HG03175 (cell line): ENCODE results near the gene MPV17.
"Not testable (repeated sequence)": the region's sequence is repeated elsewhere in the genome, so short reads cannot be mapped to it uniquely, and the experiment has no call there.

Experiments used
- ATAC-seq: cut with Tn5 transposase; IDR thresholded peaks from one replicate; pipeline ENCODE4 v1.9.1; 2021; ENCODE audit warnings: mild to moderate bottlenecking, moderate library complexity; ENCODE audit not compliant: unreplicated experiment

Gene MPV17

DNA sequence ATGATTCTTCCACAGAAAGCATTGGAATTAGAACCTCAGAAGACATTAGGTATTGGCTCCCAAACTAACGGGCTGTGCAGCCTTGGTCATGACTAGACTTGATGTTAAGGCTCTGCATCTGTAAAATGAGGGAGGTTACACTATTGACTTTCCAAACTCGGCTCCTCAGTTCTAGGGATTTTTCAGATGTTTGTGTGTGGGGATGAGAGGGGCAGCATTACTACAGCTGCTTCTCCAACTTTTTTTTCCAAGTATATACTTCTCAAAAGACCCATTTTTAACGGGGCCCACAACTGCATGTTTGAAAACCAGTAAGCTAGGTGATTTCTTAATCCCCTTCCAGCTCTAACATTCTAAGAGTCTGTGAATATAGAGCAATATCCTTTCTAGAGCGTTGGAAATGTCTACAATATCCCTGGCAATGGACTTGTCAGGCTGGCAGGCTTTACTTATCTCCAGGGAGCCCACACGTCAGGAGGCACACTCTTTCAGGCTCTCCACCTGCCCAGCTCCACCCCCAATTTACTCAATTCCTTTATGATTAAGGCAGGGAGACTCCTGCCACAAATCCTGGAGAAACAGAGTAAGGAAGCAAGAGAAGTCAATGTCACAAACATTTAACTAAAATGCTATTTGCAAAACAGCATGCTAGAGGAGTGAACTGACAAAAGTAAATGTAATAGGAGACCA lies 844 bp upstream of the MPV17 start:
- ATAC-seq, result no peak

DNA sequence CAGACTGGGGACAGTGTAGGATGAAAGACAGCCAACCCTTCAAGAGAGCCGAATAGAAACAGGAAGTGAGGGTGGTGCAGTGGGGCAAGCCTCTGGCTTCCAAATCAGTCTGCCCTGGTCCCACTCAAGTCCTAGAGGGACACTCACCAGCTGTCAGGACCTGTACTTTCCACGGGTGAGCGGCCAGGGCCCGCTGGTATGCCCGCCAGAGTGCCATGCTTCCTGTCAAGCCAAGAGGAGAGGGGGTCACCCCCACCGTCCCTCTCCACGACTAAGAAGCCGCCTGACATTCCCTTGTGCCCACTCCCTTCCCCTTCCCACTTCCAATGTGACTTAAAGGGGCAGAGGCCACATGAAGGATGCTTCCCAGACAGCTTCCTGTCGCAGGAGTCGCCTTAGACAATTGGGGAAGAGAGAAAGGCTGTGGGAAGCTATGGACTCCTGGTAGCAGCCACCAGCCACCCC lies 564 bp downstream of the MPV17 start:
- ATAC-seq, result peak; percentile 42

DNA sequence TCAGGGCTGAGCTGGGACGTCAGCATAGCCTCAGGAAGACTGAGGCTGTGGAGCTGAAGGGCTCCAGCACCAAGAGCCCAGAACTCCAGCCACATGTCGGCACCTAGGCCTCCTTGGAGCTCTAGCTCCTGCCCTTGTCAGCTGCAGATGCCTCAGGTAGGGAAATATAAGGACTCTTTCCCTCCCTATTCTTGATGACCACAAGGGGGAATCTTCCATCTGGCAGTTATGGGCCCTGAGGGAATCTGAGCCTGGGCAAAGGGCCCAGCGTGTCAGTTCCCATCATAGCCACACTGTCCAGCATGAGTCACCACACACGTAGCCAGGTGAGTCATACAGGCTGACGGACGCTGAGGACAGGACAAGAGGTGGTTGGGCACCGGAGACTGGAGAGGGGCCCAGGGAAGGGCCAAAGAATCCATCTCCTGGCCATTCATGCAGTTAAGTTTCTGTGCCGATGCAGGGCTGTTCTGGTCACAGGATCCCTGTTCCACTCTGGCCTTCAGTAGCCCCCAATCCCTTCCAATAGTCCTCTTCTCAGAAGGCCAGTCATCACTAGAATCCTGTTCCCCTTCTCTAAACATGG lies 1.8 kb downstream of the MPV17 start:
- ATAC-seq, result no peak

DNA sequence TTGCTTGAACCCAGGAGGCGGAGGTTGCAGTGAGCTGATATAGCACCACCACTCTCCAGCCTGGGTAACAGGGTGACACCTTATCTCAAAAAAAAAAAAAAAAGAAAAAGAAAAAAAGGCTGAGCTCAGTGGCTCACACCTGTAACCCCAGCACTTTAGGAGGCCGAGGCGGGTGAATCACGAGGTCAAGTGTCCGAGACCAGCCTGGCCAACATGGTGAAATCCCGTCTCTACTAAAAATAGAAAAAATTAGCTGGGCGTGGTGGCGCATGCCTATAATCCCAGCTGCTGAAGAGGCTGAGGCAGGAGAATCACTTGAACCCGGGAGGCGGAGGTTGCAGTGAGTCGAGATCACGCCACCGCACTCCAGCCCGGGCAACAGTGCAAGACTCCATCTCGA lies 3.1 kb downstream of the MPV17 start:
- ATAC-seq, result not testable (repeated sequence)

DNA sequence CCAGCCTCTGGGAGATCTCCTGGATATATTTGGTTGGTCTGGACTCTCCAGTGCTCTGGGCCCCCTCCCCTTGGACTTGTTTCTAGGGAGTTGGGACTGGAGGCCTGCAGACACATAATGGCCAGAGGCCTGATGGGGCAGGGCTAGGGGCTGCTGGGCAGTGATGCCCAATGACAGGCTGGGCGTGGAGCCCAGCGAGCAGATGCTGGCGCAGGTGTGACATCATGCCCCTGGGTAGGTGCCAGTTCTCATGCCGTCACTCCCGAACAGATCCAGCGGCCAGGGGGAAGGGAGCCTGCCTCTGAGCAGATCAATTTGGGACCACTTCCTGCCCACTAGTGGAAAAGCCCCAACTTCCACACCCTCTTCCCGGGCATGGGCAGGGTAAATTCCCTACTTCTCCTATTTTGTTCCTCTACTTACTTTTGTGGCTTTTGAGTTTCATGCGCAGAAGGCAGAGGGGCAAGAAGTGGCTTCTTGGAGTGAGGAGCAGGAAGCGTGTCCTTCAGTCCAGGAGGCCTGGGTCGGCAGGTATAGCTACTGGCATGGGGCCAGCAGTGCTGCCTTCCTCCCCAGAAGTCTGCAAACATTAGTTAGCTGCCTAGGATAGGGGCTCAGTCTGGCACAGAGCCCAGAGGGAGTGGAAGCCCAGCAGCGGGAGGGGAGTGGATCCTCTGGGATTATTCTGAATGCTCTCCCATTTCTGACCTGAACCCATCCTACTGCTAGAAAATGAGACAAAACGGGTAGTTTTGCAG lies 6.1 kb downstream of the MPV17 start:
- no peak for ATAC-seq

DNA sequence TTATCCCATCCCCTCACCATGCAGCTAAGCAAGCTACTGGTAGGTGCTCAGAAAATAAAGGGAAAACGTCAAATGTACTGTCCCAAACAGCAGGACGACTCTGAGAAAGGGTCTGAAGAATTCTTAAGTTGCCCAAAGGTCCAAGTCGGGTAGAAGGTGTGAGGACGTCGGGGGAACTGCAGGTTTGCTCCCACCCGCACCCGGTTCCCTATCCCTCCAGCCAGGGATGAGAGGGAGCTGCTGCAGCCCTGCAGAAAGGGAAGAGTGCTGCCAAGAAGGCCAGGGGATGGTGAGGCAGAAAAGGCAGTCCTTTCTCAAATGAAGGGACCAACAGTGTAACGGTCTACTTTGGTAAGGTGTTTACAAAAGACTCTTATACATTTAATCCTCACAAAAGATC lies 7.8 kb downstream of the MPV17 start:
- no peak for ATAC-seq

DNA sequence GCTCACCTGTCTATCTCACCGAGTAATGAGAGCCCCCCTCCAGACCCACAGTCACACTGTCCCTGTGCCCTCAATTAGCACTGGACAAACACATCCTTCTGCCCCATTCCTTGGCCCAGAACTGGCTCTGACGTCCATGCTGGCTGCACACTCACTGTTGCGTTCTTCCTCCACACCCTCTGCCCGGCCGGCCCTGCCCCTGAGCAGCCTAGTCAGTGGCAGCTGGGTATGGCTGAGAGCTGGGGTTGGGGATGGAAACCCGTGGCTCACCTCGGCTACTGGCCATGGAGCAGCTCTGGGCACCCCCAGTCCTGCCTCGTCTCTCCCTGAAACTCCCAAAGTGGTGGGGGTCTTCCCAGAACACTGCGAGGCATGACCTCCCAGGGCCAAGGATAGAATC lies 8.2 kb downstream of the MPV17 start:
- no peak for ATAC-seq

DNA sequence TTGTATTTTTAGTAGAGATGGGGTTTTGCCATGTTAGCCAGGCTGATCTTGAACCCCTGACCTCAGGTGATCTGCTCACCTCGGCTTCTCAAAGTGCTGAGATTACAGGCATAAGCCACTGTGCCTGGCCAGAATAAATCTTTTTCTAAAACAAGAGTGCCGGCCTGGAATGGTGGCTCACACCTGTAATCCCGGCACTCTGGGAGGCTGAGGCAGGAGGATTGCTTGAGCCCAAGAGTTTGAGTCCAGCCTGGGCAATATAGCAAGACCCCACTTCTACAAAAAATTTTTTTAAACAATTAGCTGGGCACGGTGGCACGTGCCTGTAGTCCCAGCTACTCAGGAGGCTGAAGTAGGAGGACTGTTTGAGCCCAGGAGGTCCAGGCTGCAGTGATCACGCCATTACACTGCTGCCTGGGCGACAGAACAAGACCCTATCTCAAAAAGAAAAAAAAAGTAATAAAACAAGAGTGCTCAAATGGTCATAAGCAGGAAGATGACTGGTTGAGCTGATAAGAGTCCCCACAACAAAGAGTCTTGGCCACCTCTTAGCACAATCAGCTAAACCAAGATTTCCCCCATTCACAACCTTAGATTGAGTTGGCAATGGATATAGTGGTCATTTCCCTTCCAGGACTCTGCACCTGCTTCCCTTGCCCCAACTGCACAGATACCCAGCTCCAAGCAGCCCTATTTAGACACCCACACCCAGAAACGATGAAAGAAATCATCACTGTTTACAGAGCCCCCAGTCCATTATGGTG lies 8.8 kb downstream of the MPV17 start:
- ATAC-seq, result no peak

DNA sequence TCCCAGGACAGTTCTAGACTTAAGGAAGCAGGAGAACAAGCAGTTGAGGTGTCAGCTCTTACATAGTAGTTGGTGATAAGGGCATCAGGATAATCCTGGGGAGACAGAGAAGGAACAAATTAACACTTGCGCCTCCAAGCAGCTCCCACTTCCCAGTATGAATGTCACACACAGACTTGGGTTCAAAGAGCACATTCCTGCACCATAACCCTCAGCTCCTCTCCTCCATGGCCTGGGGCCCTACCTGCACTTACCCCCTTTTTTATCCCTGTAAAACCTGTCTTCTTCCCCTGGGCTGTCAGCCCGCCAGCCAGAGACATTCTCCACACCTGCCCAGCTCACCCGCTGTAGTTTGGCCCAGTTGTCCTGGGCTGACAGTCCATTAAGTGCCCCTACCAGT lies 10.7 kb downstream of the MPV17 start:
- ATAC-seq, result no peak

DNA sequence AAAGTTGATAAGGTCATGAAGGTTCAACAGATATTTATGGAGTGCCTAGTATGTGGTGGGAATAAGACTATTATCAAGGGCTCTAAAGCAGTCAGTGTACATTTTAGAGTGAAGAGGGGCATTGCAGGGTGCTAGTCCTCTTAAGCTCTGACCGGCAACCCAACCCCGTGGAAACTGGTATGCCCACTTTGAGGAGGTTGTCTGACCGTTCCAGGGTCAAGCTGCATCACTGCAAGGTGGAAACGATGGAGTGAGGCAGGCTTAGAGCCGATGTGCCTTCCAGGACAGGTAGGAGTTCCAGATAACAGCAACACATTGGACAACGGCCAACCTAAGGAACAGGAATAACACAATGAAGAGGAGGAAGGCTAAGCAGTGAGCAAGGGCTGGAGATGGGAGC lies 13.2 kb downstream of the MPV17 start:
- ATAC-seq, result no peak

DNA sequence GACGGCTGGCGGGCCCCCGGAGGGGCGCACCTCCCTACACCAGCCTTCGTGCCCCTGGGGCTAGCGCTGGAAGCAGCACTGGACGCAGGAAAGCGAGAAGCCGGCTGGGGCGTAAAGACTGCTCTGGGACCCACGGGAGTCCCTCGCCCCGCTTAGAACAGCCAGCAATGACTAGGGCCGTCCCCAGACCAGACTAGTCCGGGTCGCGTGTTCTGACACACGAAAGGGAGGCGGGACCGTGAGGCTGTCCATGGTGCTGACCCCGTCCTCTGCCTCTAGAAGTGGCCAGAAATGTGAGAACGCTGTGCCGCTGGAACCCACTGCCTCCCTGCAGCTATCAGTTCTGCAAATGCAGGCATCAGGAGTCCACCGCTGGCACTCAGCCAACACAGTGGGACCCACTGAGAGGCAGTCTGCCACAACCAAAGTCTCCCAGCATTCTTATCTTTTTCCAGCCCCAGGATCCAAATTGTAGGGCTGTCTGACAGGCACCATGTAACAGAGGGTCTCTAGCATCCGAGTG lies 14.5 kb downstream of the MPV17 start, which contains the start of gene UCN:
TSS of gene UCN (minus strand) at position 87 of the 523 bp plus-strand sequence. CDS start 550 bp downstream, outside the sequence.
- ATAC-seq, result no peak

DNA sequence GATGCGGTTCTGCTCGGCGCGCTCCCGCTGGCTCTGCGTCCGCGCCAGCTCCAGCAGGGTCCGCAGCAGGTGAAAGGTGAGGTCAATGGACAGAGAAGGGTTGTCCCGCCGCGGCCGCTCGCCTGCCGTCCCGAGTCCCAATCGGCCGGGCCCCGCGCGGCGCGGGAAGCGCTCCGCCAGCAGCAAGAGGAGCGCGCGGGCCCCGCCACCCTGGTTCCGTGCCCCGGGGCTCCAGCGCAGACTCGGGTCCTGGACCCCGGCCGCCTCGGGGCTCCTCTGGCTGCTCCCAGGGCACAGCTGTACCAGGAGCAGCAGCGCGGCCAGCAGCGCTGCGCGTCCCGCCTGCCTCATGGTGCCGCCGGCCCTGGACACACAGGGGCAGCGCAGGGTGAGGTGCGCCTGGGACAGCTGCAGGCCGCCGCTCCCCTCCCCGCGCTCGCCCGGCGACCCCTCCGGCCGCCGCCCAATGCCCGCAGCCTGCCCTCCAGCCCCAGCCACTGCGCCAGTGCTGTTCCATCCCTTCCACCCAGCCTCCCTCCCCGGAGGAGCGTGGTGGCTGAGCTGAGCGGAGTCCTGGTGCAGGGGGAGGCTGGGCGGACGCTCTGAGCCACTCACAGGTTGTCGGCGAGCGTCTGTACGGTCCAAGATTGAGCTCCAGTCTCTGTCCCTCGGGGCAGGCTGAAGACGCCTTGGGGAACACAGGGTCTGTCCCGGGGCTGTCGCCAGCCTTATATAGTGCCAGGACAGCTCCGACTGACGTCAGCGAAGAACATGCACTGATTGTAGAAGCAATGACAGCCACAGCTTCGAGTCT lies 15.1 kb downstream of the MPV17 start:
- ATAC-seq, result no peak

DNA sequence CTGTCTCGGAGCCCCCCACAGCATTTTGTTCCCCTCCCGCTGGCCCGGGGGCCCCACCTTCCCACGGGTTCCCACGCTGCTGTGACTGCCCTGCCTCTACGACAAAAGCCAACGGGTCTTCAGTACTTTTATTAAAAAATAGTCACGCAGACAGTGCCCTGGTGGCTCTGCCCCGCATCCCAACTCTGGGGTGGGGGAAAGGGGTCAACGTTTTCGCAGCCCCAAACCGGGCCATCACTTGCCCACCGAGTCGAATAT lies 15.7 kb downstream of the MPV17 start:
- no peak for ATAC-seq

DNA sequence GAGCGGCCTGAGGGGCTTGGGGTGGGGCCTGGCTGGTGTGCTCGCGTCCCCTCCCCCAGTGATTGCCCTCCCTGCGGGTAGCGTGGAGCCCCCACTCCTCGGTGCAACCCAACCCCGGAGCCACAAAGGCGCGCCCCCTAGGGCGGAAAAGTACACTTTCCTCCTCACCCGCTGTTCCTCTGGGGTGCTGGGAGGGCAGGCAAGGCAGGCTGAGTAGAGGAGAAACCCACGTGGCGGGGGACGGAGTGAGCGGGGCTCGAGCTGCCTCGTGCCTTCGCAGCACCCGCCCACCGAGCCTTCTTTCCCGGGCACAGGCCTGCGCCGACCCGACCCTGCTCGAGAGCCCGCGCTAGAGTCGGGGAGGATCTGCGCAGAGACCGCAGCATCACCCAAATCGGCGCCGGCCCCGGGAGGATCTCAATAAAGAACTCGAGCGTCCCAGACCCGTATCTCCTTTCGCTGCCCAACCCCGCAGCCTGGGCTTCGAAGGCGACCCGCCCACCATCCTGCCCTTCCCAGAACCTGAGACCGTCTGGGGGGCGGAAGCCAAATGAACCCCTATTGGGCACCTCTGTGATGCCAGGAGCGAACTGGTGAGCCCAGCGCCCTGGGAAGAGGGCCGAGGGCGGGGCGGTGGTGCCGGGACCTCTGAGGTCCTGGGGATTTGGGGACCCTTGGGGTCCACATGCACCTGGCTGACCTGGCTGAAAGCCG lies 16.2 kb downstream of the MPV17 start:
- ATAC-seq, result no peak

DNA sequence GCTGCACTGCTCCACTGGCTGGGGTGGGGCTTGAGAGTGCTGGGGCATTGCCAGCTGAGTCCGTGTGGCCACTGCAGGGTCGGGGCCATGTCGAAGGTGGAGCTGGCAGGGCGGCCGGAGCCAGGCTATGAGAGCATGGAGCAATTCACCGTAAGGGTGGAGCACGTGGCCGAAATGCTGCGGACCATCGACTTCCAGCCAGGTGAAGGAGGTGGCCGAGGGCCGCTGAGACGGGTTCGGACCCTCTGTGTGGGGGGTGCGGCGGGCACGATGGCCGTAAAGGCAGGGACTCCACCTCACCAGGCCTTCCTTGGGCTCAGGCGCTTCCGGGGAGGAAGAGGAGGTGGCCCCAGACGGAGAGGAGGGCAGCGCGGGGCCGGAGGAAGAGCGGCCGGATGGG lies 16.8 kb downstream of the MPV17 start:
- no peak for ATAC-seq

DNA sequence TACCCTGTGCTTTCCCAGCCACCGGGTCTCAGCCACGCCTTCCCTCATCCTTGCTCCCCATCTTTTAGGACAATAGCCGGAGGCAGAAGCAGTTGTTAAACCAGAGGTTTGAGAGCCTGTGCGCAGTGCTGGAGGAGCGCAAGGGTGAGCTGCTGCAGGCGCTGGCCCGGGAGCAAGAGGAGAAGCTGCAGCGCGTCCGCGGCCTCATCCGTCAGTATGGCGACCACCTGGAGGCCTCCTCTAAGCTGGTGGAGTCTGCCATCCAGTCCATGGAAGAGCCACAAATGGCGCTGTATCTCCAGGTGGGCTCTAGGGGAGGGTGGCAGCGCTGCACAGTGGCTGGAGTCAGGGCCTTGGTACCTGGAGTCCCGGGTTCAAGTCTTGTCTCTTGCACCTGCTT lies 17.4 kb downstream of the MPV17 start:
- no peak for ATAC-seq

DNA sequence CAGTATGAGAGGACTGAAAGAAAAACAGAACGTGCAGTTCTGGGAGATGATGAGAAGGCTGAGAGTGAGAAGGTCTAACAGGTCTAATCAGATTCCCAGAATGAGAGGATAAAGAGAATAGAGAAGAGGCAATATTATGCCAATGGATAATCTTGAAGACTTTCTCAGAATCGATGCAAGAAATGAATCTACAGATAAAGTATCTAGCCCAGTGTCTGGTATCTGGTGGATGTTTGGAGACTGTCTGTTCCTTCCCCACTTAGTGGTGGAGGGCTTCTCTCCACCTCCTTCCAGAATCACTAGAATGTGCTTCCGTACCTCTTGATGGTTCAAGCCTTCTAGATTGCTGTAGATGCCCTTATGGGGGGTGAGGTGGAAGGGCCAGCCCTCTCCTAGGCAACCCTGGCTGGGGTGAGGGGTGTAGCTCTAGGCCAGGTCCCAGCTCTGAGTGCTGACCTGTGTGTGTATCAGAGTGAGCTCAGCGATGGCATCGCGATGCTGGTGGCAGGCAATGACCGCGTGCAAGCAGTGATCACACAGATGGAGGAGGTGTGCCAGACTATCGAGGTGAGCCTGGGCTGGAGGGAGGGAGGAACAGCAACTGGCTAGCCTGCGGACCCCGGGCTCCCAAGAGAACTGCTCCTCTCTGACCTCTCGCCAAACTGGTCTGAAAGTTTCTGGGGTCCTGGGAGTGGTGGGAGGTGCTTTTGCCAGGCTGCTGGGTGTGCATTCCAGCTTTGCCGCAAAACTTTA lies 18.2 kb downstream of the MPV17 start:
- no peak for ATAC-seq

DNA sequence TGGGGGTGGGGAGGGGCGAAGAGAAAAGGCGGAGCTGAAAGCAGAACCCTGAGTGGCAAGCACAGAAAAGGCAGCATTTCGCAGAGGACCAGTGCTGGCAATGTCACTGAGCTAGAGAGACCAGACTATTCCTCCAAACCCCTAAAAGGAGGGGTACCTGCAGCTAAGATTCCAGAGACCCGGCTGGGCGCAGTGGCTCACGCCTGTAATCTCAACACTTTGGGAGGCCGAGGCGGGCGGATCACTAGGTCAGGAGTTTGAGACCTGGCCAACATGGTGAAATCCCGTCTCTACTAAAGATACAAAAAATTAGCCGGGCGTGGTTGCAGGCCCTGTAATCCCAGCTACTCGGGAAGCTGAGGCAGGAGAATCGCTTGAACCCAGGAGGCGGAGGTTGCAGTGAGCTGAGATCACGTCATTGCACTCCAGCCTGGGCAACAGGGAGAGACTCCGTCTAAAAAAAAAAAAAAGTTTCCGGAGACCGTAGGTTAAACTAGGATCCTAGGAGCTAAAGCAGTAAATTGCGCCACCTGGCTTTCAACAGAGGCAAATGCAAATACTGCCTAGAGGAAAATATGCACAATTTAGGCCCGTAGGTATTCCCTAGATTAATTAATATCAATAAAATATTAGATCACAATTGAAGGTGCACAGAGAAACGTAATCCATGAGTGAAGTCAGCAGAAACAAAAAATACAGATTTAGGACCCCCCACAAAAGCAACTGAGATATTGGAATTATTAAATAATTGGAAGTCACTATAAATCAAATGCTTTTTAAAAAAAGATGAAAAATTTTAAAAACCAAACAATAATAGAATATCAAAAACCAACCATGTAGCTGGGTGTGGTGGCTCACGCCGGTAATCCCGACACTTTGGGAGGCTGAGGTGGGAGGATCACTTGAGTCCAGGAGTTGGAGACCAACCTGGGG lies 19.5 kb downstream of the MPV17 start:
- no peak for ATAC-seq
